C4-2B (cell line): ENCODE data around the gene SUPT4H1.
A peak's percentile ranks its signal among the peaks of the same experiment; 100 is the strongest.

ENCODE experiments used
- H3K27ac ChIP-seq: fragments of 450-650 bp; 2 replicates; pipeline ENCODE4 v1.5.1; 2017
- CTCF ChIP-seq: fragments of 450-650 bp; conservative IDR thresholded peaks from 2 replicates; pipeline ENCODE4 v1.5.1; 2017; ENCODE audit warnings: mild to moderate bottlenecking
- ZFX ChIP-seq: fragments of 450-650 bp; IDR thresholded peaks from 2 replicates; pipeline ENCODE4 v1.6.1; 2017

SUPT4H1 gene

GRCh38 chr17:58320570-58321323, 31.3 kb downstream of the SUPT4H1 start:
- no peak overlapping the region for H3K27ac ChIP-seq
- TF ChIP-seq ZFX: no peak
- TF ChIP-seq CTCF: no peak

- no peak overlapping the region for H3K27ac ChIP-seq
- TF ChIP-seq ZFX: no peak
These were observed 31.8 kb downstream of the SUPT4H1 start for GRCh38 chr17:58320163-58320558.

GRCh38 chr17:58319173-58320162, 32.5 kb downstream of the SUPT4H1 start:
- TF ChIP-seq CTCF (no peak), ZFX (no peak)
- H3K27ac ChIP-seq: no peak overlapping the region

GRCh38 chr17:58318627-58319172, 33.3 kb downstream of the SUPT4H1 start:
- H3K27ac ChIP-seq: no peak overlapping the region
- TF ChIP-seq CTCF (no peak), ZFX (no peak)

GRCh38 chr17:58318065-58318481, 33.9 kb downstream of the SUPT4H1 start:
- TF ChIP-seq ZFX (no peak), CTCF (no peak)
- H3K27ac ChIP-seq: no peak overlapping the region

- H3K27ac ChIP-seq: no peak overlapping the region
- TF ChIP-seq ZFX: no peak
- peak; percentile 88 for TF ChIP-seq CTCF
These were observed 34.5 kb downstream of the SUPT4H1 start for GRCh38 chr17:58317421-58318064.

GRCh38 chr17:58316260-58316960, 35.6 kb downstream of the SUPT4H1 start:
- no peak overlapping the region for H3K27ac ChIP-seq
- no peak for TF ChIP-seq ZFX
- TF ChIP-seq CTCF: no peak
